ENCODE results near the gene TTC33. TPM values are rescaled to one million over a fixed set of nuclear protein-coding genes. Genes with fewer than 3 reads are reported as not detected.

TTC33 gene
- total and polyA plus RNA-seq, 2 of the 13 experiments (the other 11 are each of a cell fraction or from before 2014, with no cell fraction given) = 4.5 to 20.0 TPM

DNA sequence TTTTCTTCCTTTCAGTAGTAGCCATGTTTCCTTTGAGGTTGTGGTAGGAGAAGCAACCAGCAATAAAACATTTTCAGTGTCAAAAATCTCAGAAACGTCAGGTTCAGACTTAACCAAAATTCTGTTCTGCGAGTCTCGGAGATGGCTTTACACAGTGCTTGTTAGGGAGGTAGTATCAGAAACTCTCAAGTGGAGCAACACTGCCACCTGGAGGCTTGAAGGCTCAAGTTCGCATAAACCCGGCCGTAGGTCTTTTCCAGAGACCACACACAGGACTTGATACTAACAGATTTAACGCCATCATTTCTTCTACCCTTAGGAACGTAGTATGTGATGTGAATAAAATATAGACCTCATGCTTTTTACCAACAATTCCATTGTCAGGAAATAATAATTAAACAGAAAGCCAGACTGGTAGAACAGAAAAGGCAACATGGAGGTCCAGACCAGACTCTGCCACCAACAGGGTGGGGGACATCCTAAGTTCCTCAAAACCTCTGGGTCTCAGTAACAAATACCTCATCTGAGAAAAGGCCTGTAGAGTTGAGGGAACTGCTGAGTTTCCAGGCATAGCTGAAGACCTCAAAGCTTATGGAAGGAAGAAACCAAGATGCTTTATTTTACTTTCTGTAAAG lies 67.5 kb downstream of the TTC33 start (continued):
- TF ChIP-seq, protein P1, sequence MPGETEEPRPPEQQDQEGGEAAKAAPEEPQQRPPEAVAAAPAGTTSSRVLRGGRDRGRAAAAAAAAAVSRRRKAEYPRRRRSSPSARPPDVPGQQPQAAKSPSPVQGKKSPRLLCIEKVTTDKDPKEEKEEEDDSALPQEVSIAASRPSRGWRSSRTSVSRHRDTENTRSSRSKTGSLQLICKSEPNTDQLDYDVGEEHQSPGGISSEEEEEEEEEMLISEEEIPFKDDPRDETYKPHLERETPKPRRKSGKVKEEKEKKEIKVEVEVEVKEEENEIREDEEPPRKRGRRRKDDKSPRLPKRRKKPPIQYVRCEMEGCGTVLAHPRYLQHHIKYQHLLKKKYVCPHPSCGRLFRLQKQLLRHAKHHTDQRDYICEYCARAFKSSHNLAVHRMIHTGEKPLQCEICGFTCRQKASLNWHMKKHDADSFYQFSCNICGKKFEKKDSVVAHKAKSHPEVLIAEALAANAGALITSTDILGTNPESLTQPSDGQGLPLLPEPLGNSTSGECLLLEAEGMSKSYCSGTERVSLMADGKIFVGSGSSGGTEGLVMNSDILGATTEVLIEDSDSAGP (CRISPR knock-in tag; IDR thresholded peaks at IDR 0.05; ENCODE audit: borderline replicate concordance) = no peak
- TF ChIP-seq, protein P2, sequence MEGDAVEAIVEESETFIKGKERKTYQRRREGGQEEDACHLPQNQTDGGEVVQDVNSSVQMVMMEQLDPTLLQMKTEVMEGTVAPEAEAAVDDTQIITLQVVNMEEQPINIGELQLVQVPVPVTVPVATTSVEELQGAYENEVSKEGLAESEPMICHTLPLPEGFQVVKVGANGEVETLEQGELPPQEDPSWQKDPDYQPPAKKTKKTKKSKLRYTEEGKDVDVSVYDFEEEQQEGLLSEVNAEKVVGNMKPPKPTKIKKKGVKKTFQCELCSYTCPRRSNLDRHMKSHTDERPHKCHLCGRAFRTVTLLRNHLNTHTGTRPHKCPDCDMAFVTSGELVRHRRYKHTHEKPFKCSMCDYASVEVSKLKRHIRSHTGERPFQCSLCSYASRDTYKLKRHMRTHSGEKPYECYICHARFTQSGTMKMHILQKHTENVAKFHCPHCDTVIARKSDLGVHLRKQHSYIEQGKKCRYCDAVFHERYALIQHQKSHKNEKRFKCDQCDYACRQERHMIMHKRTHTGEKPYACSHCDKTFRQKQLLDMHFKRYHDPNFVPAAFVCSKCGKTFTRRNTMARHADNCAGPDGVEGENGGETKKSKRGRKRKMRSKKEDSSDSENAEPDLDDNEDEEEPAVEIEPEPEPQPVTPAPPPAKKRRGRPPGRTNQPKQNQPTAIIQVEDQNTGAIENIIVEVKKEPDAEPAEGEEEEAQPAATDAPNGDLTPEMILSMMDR (CRISPR knock-in tag; IDR thresholded peaks at IDR 0.05) = peak; percentile 90
- TF ChIP-seq, protein P3, sequence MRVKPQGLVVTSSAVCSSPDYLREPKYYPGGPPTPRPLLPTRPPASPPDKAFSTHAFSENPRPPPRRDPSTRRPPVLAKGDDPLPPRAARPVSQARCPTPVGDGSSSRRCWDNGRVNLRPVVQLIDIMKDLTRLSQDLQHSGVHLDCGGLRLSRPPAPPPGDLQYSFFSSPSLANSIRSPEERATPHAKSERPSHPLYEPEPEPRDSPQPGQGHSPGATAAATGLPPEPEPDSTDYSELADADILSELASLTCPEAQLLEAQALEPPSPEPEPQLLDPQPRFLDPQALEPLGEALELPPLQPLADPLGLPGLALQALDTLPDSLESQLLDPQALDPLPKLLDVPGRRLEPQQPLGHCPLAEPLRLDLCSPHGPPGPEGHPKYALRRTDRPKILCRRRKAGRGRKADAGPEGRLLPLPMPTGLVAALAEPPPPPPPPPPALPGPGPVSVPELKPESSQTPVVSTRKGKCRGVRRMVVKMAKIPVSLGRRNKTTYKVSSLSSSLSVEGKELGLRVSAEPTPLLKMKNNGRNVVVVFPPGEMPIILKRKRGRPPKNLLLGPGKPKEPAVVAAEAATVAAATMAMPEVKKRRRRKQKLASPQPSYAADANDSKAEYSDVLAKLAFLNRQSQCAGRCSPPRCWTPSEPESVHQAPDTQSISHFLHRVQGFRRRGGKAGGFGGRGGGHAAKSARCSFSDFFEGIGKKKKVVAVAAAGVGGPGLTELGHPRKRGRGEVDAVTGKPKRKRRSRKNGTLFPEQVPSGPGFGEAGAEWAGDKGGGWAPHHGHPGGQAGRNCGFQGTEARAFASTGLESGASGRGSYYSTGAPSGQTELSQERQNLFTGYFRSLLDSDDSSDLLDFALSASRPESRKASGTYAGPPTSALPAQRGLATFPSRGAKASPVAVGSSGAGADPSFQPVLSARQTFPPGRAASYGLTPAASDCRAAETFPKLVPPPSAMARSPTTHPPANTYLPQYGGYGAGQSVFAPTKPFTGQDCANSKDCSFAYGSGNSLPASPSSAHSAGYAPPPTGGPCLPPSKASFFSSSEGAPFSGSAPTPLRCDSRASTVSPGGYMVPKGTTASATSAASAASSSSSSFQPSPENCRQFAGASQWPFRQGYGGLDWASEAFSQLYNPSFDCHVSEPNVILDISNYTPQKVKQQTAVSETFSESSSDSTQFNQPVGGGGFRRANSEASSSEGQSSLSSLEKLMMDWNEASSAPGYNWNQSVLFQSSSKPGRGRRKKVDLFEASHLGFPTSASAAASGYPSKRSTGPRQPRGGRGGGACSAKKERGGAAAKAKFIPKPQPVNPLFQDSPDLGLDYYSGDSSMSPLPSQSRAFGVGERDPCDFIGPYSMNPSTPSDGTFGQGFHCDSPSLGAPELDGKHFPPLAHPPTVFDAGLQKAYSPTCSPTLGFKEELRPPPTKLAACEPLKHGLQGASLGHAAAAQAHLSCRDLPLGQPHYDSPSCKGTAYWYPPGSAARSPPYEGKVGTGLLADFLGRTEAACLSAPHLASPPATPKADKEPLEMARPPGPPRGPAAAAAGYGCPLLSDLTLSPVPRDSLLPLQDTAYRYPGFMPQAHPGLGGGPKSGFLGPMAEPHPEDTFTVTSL (CRISPR knock-in tag; IDR thresholded peaks at IDR 0.05; ENCODE audit: borderline replicate concordance) = no peak
